LNCAP (cell line): ENCODE results near the gene DNAJC11.

Experiments
- TF ChIP-seq, protein P1 (sequence below): fragments of 450-650 bp; IDR thresholded peaks from 2 replicates; pipeline ENCODE4 v1.5.1; 2017; ENCODE audit warnings: mild to moderate bottlenecking

DNAJC11 gene

DNA sequence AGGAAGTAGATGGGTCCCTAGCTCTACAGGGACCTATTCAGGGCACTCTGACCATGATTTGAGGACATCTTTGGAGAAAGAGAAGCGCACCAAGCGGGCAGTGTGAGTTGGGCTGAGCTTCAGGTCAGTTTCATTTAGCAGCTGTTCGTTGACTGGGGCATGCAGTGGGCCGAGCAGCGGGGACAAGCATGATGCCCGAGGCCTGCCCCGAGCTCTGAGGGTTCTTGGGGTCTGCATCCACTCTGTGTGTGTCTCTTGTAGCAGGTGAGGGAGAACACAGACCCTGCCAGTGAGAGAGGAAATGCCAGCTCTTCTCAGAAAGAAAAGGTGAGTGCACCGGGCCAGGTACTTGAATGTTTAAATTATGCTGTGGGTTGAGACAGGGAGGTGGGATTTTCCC, 71.6 kb downstream of the DNAJC11 start:
- TF ChIP-seq, protein P1, sequence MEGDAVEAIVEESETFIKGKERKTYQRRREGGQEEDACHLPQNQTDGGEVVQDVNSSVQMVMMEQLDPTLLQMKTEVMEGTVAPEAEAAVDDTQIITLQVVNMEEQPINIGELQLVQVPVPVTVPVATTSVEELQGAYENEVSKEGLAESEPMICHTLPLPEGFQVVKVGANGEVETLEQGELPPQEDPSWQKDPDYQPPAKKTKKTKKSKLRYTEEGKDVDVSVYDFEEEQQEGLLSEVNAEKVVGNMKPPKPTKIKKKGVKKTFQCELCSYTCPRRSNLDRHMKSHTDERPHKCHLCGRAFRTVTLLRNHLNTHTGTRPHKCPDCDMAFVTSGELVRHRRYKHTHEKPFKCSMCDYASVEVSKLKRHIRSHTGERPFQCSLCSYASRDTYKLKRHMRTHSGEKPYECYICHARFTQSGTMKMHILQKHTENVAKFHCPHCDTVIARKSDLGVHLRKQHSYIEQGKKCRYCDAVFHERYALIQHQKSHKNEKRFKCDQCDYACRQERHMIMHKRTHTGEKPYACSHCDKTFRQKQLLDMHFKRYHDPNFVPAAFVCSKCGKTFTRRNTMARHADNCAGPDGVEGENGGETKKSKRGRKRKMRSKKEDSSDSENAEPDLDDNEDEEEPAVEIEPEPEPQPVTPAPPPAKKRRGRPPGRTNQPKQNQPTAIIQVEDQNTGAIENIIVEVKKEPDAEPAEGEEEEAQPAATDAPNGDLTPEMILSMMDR = no peak

DNA sequence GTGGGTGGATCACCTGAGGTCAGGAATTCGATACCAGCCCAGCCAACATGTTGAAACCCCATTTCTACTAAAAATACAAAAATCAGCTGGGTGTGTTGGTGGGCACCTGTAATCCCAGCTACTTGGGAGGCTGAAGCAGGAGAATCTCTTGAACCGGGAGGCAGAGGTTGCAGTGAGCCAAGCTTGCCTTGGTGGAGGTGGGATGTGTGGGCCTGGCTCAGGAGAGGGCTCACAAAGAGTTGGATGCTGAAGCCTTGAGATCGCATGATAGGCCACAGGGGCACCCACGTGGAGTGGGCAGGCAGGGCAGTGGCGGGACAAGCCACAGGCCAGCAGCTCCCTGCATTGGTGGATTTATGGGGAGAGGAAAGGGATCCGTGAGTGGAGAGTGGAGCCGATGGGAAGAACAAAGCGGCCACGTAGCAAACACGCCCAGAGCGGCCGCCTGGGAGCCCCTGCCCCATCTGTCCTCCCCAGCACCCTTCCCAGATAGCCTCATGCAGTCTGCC, 72.6 kb downstream of the DNAJC11 start:
- TF ChIP-seq, protein P1 = no peak

DNA sequence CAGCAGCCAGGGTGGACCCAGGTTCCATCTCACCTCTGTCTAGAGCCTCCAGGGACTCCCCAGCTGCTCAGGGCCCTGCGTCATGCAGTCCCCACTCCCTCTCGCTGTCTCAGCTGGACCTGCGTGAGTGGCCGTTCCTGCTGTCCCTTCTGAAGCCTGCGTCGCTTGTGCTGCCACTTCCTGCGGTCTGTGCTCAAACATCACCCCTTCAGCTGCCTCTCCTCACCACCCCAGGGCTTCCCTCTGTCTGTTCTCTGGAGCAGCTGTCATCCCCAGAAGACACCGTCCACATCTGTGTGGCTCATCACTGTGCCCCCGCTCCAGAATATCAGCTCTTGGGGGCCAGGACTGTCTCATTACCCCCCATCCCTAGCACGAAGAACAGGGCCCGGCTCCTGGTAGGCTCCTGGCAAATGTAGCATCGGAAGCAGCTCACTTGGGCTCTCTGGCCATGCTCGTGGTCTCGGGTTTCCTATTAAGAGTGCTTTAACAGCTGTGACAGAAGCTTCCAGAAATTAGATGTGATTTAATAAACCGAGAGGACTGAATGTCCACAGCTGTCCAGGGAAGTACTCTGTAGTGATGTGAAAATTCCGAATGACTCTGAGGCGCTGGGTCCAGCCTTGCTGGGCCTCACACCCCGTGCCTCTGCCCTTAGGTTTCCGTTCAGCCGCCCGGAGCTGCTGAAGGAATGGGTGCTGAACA, 73.6 kb downstream of the DNAJC11 start:
- TF ChIP-seq, protein P1 = no peak

DNA sequence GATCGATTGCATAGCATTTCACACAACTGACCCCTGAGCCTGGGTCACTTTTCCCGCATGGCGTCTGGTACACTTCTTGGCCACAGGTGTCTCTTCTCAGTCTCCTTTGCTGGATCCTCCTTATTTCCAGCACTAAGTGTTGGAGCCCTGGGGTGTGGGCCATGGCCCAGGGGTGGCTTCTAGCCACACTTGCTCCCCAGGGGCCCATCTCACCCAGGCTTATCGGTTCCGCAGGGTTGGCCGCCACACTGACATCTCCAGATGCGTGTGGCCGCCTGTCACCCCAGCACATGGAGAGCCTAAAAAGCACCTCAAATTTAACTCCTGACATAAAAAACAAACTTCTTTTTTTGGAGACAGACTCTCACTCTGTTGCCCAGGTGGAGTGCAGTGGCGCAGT, 74.6 kb downstream of the DNAJC11 start:
- TF ChIP-seq, protein P1 = no peak

DNA sequence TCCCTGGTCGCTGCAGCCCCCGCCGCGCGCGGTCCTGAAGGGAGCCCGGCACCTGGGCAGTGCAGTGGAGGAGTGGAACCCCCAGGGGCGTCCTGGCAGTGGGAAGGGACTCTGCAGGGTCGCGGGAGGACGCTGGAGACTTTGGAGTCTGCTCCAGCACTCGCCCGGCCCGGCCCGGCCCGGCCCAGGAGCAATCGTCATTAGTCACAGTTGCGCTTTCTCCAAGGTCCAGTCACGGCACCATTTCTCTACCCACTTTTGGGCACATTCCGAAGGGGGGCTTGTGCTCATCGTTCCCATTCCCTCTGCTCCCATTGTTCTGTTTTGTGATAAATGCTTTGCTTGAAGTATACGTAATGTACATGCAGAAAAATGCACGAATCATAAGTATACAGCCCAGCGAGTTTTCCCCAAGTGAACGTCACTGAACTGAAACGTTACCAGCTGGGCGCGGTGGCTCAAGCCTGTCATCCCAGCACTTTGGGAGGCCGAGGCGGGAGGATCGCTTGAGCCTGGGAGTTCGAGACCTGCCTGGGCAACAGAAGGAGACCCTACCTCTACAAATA, 75.9 kb downstream of the DNAJC11 start:
- TF ChIP-seq, protein P1 = no peak

DNA sequence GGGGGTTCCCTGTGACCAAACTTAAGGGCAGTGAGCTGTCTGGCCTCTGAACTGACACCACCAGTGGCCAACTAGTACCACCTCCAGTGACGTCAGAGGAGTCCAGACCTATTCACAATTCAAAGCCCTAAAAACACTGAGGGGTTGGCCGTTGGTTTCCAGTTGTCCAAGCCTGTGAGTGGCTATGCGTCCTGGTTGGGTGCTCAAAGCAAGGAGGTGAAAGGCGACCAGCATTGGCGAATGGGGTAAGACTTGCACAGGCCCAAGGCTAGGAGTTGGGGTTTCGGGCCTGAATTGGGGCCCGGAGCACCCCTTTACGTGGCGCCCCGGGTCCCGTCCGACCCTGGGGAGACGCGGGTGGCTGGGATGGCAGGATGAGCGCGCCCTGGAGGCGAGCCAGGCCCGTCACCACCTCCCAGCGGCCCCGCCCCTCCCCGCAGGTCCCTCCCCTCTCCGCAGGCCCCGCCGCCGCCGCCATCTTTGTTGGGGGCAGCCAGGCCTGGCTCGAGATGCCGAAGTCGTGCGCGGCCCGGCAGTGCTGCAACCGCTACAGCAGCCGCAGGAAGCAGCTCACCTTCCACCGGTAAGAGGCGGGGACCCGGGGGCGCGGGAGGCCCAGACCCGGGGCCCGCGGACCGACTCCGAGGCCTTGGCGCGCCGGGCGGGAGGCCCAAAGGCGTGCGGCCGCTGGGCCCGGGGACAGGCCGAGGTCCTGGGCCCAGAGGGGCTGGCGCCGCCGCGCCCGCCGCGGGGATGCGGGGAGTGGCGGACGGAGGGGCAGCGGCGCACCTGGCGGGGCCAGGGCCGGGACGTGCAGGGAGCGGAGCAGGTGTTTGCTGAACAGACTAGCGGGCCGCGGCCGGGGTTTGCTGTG, 76.7 kb downstream of the DNAJC11 start, which contains the start of gene THAP3:
Gene THAP3, plus strand, starts transcription at position 159 of the 874 bp plus-strand sequence. Its CDS starts 351 bp downstream, at position 510.
- TF ChIP-seq, protein P1 = no peak

DNA sequence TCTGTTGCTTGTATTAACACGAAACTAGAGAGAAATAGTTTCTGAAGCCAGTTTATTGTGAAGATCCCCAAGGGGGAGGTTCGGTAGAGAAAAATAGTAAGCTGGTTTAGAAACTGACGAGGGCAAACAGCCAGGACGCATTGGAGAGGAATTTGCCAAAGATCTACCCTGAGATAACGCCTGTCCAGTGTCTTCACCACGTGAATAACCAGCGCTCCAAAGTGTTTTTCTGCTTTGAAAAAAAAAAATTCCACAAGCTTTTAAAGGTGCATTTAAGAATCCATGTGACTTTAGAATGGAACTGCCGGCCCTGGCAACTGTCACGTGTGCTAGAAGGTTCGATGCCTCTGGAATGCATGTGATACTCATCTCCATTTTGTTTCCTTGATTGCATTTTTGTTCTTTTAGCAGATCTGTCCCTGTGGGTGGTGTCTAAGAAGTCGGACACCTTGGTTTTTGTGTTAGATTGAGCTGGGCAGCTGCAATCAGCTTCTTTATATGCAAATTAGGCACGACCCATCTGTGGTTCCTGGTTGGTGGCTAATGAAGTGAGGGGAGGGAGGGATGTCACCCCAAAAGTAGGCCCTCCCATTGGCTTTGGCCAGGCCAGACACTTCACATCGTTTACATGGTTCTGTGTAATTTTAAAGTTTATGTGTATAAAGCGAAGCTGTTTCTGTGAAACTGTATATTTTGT, 78.2 kb downstream of the DNAJC11 start:
- TF ChIP-seq, protein P1 = no peak
